Aortic smooth muscle cell (primary cell): ENCODE data around the gene MRPS16. TPM values are rescaled to one million over a fixed set of nuclear protein-coding genes. Genes with fewer than 3 reads are reported as not detected.

Source experiments
- total RNA-seq: library from RNA; depleted of rRNA; stranded (reverse); fragments of >200 nt; gene quantifications from 2 replicates; pipeline ENCODE4 v1.2.3, GENCODE V29; 2014

The MRPS16 gene
- total RNA-seq: 50.2 and 54.0 TPM in 2 replicates

DNA sequence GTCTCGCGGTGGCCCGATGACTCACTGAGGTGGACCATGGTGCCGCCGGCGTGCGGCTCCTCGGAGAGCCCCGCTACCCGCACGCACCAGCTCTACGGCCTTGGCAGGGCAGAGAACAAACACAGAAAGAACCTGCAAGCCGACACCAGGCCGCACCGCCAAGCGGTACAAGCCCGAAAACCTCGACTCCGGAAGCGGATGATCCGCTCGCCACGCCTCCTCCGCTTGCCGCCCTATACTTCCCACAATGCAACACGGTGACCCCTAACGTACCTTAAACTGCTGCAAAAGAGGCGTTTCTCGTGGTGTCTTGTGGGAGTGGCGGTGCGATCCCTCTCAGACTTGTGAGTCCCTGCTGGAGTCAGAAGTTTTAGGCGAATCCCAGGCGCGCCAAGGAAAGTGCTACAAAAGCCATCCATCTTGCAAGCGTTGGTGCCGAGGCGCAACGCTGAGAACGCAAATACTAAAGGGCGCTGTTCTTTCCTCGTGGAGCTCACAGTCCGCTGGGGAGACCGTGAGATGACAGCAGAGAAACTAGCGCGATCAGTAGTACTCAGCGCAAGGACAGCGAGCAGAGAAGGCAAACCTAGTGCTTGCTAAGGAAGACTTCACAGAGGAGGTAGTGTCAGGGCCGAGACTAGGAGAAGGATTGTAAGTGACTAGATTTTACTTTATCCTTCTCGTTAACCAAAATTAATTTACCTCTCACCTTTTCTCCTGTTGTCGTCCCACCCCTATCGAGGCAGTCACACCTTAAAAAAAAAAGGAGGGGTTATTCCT lies at the start of gene MRPS16:
Gene MRPS16, minus strand, starts transcription at position 200 of the 780 bp plus-strand sequence. Its CDS starts 162 bp downstream, at position 38.

DNA sequence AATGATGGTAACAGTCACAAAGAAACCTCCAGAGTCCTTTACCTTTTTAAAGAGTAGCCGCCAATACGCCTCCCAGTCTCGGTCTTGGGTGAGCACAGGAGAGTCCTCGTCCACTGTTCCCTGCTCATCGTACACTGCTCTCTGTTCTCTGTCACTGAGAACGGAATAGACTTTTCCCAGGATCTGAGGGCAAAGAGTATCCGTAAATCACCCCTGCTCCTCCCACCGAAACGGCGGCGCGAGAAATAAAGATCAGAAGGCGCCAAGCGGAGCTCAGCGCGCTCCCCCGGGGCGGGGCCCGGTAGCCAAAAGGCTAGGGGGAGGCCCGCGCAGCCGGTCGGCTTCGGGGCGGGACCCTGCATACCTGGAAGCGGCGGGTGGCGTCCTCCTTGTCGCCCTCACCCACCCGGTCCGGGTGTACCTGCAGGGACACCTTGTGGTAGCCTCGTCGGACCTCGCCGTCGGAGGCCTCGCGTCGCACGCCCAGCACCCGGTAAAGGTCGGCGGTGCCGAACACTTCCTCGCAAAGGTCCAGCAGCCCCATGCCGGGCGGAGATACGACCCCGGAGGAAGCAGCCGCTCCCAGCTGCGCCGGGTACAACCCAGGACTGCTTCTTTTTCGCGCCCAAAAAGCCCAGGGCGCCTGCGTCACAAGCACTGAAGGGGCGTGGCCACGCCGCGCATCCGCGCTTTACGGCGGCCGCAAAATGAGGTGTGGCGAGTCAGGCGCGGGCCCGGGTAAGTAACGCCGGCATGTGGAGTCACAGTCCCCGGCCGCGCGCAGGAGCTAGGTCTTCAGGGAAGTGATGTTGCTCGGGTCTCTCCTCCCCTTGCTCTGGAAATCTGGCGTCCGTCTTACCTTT lies 5.6 kb downstream of the MRPS16 start, which contains the start of gene DNAJC9:
Gene DNAJC9, minus strand, starts transcription at position 610 of the 863 bp plus-strand sequence. Its CDS starts 66 bp downstream, at position 544.

Other genes with a start within 250 kb of the MRPS16 start
- 122 TPM in 2 replicates for gene P4HA1, start 155.8 kb downstream of the MRPS16 start, total RNA-seq
- 1.3 and 2.0 TPM in 2 replicates for gene NUDT13, start 142.2 kb downstream of the MRPS16 start, total RNA-seq
- 20.7 and 25.2 TPM in 2 replicates for gene ECD, start 84.6 kb downstream of the MRPS16 start, total RNA-seq
- gene FAM149B1, start 84.5 kb downstream of the MRPS16 start, total RNA-seq: 31.3 and 37.9 TPM in 2 replicates
- gene DNAJC9, start 5.4 kb downstream of the MRPS16 start, total RNA-seq: 28.0 and 41.9 TPM in 2 replicates
- gene CFAP70, start 106.2 kb upstream of the MRPS16 start, total RNA-seq: 1.6 and 2.0 TPM in 2 replicates
- 138 and 156 TPM in 2 replicates for gene ANXA7, start 161.4 kb upstream of the MRPS16 start, total RNA-seq
- 1.1 and 1.2 TPM in 2 replicates for gene MSS51, start 180.9 kb upstream of the MRPS16 start, total RNA-seq
- gene PPP3CB, start 243.4 kb upstream of the MRPS16 start, total RNA-seq: 22.9 and 32.0 TPM in 2 replicates